CD4-positive, alpha-beta T cell treated with Interleukin-4 for 1 hour (primary cell): Measurements from ENCODE around the gene ANKRD63.
A peak's percentile ranks its signal among the peaks of the same experiment; 100 is the strongest.

Experiments used
- DNase-seq, 2 donors: peaks; one replicate each; pipeline ENCODE4 v3.0.0-alpha.2; 2020 to 2022

ANKRD63 gene

GRCh38 chr15:40313531-40314398 is 30.9 kb upstream of the ANKRD63 start:
- peak; percentile 64 to 66 for DNase-seq

GRCh38 chr15:40312370-40313158 is 29.7 kb upstream of the ANKRD63 start:
- no peak for DNase-seq

- DNase-seq, result no peak
These were observed 28.1 kb upstream of the ANKRD63 start for GRCh38 chr15:40310993-40311392.

- DNase-seq, result peak; percentile 68 to 71
These were observed 27.4 kb upstream of the ANKRD63 start for GRCh38 chr15:40310001-40310959.

GRCh38 chr15:40309344-40309862 is 26.5 kb upstream of the ANKRD63 start:
- DNase-seq, result no peak

- DNase-seq, result peak; percentile 69 to 74
These were observed 24.8 kb upstream of the ANKRD63 start, which contains the start of gene PLCB2 for GRCh38 chr15:40307421-40308211. Gene PLCB2, minus strand, starts transcription at chr15:40307935. Its CDS starts 263 bp downstream, at chr15:40307672.

GRCh38 chr15:40306908-40307307 is 24.0 kb upstream of the ANKRD63 start:
- no peak for DNase-seq

GRCh38 chr15:40306371-40306770 is 23.5 kb upstream of the ANKRD63 start:
- peak in 1 of 2 donors; percentile 17 for DNase-seq

GRCh38 chr15:40305281-40305680 is 22.4 kb upstream of the ANKRD63 start:
- DNase-seq, result no peak

GRCh38 chr15:40303576-40303975 is 20.7 kb upstream of the ANKRD63 start:
- no peak for DNase-seq

GRCh38 chr15:40302981-40303380 is 20.1 kb upstream of the ANKRD63 start:
- no peak for DNase-seq

- no peak for DNase-seq
These were observed 19.5 kb upstream of the ANKRD63 start for GRCh38 chr15:40302288-40302886.

GRCh38 chr15:40301467-40302179 is 18.8 kb upstream of the ANKRD63 start:
- no peak for DNase-seq

GRCh38 chr15:40300771-40301170 is 17.9 kb upstream of the ANKRD63 start:
- DNase-seq, result no peak

GRCh38 chr15:40300367-40300766 is 17.5 kb upstream of the ANKRD63 start:
- DNase-seq, result no peak

- DNase-seq, result no peak
These were observed 15.5 kb upstream of the ANKRD63 start for GRCh38 chr15:40298216-40298935.

- no peak for DNase-seq
These were observed 14.5 kb upstream of the ANKRD63 start for GRCh38 chr15:40297356-40297755.

- DNase-seq, result no peak
These were observed 13.8 kb upstream of the ANKRD63 start for GRCh38 chr15:40296561-40297230.
